OCI-LY7 (cell line): ENCODE results near the gene HS3ST1. TPM values are rescaled to one million over a fixed set of nuclear protein-coding genes. Genes with fewer than 3 reads are reported as not detected.

Source experiments
- BruUV-seq: library from RNA; stranded (reverse); fragments of 400-500 nt; replicated peaks from 2 replicates; lab custom pipeline; 2021; lab: Mats Ljungman, UMichigan
- CTCF ChIA-PET: fragments of 300-600 bp; sonication (Branson Sonifier 250); formaldehyde crosslinking; loops from one replicate; lab custom pipeline; 2022; ENCODE audit warnings: antibody characterized with exemption; ENCODE audit not compliant: unreplicated experiment; lab: Charles Lee
- POLR2A ChIA-PET: fragments of 300-600 bp; sonication (Branson Sonifier 250); formaldehyde crosslinking; loops from one replicate; lab custom pipeline; 2022; ENCODE audit warnings: antibody characterized with exemption; lab: Charles Lee
- DNase-seq: peaks from one replicate; pipeline ENCODE4 v3.0.0-alpha.2; 2015; ENCODE audit warnings: low spot score
- H2AFZ ChIP-seq: fragments of 200-600 bp; sonication (generic), shearing (Covaris generic); 2 replicates; pipeline ENCODE4 v1.6.1; 2014; ENCODE audit warnings: mild to moderate bottlenecking, antibody characterized with exemption, low read length, moderate library complexity
- H3K27ac ChIP-seq: fragments of 200-600 bp; sonication (generic); 2 replicates; pipeline ENCODE4 v1.5.1; 2014; ENCODE audit warnings: mixed run types, low read depth, mild to moderate bottlenecking, moderate library complexity, low read length, inconsistent platforms; ENCODE audit not compliant: poor library complexity, severe bottlenecking
- H3K36me3 ChIP-seq: fragments of 200-600 bp; sonication (generic); 2 replicates; pipeline ENCODE4 v1.6.1; 2014; ENCODE audit warnings: mild to moderate bottlenecking, antibody characterized with exemption, low read length, moderate library complexity, mixed read lengths; ENCODE audit not compliant: insufficient read depth
- H3K4me1 ChIP-seq: fragments of 200-600 bp; sonication (generic); 2 replicates; pipeline ENCODE4 v1.5.1; 2014; ENCODE audit warnings: mild to moderate bottlenecking, low read length; ENCODE audit not compliant: insufficient read depth, poor library complexity, severe bottlenecking
- H3K4me2 ChIP-seq: fragments of 200-600 bp; sonication (generic); 2 replicates; pipeline ENCODE4 v1.6.1; 2014; ENCODE audit warnings: mild to moderate bottlenecking, low read length
- H3K4me3 ChIP-seq: fragments of 200-600 bp; sonication (generic); 2 replicates; pipeline ENCODE4 v1.5.1; 2014; ENCODE audit warnings: mild to moderate bottlenecking, low read depth, low read length; ENCODE audit not compliant: poor library complexity, severe bottlenecking
- H3K79me2 ChIP-seq: fragments of 200-600 bp; sonication (generic); 2 replicates; pipeline ENCODE4 v1.6.1; 2016; ENCODE audit warnings: low read depth, mild to moderate bottlenecking, low read length, moderate library complexity, mixed read lengths; ENCODE audit not compliant: insufficient read depth
- H3K9me2 ChIP-seq: fragments of 200-600 bp; sonication (generic); 2 replicates; pipeline ENCODE4 v1.6.1; 2016; ENCODE audit warnings: mild to moderate bottlenecking, low read length, mixed read lengths; ENCODE audit not compliant: insufficient read depth
- H3K9me3 ChIP-seq: fragments of 200-600 bp; sonication (generic); 2 replicates; pipeline ENCODE4 v1.6.1; 2014; ENCODE audit warnings: mild to moderate bottlenecking, mixed run types, low read length, mixed read lengths
- H4K20me1 ChIP-seq: fragments of 200-600 bp; sonication (generic); 2 replicates; pipeline ENCODE4 v1.6.1; 2014; ENCODE audit warnings: mild to moderate bottlenecking, antibody characterized with exemption, low read length, moderate library complexity, mixed read lengths; ENCODE audit not compliant: insufficient read depth
- CTCF ChIP-seq: fragments of 200-600 bp; sonication (generic); conservative IDR thresholded peaks from 2 replicates; pipeline ENCODE4 v1.5.1; 2014; ENCODE audit warnings: mild to moderate bottlenecking, antibody characterized with exemption, low read length, moderate library complexity, mixed read lengths
- EZH2phosphoT487 ChIP-seq: fragments of 200-600 bp; sonication (generic); IDR thresholded peaks from 2 replicates; pipeline ENCODE4 v1.6.1; 2018; ENCODE audit warnings: low read depth, borderline replicate concordance, mild to moderate bottlenecking, mixed run types, antibody characterized with exemption, low read length, moderate library complexity, mixed read lengths
- intact Hi-C: fragments of 100-400 bp; cut with micrococcal nuclease; formaldehyde crosslinking; loops from one replicate; pipeline ENCODE4 v1.10.0; 2022; ENCODE audit not compliant: unreplicated experiment
- total RNA-seq, 2 experiments: library from RNA; depleted of rRNA in 1 of 2; stranded (reverse); fragments of >200 nt in 1 of 2; shearing (Covaris generic) in 1 of 2; gene quantifications; 2 replicates each; pipeline ENCODE4 v1.2.3, GENCODE V29; 2014 to 2022

Gene HS3ST1
- total RNA-seq, 2 experiments from 2014 or later, result not detected

GRCh38 chr4:11359591-11359990 is 69.1 kb downstream of the HS3ST1 start:
- H3K9me3 ChIP-seq, result no peaks in the 10 kb centered on the region
- no peaks in the 10 kb centered on the region for H4K20me1 ChIP-seq
- no peak overlapping the region for H2AFZ ChIP-seq
- CTCF ChIA-PET, result no interaction called here
- H3K4me2 ChIP-seq, result no peak overlapping the region
- no peak for TF ChIP-seq EZH2phosphoT487
- no peak for TF ChIP-seq CTCF
- no peaks in the 10 kb centered on the region for H3K79me2 ChIP-seq
- H3K4me1 ChIP-seq, result no peaks in the 10 kb centered on the region
- POLR2A ChIA-PET, result no interaction called here
- no peak overlapping the region for H3K27ac ChIP-seq
- H3K4me3 ChIP-seq, result no peak overlapping the region
- H3K9me2 ChIP-seq, result no peaks in the 10 kb centered on the region
- no peak for DNase-seq
- H3K36me3 ChIP-seq, result no peaks in the 10 kb centered on the region
- no TSS peak for BruUV-seq
- intact Hi-C loops, result no loop called here

- H3K4me3 ChIP-seq, result no peak overlapping the region
- ChIA-PET CTCF (no interaction called here), POLR2A (no interaction called here)
- H4K20me1 ChIP-seq, result no peaks in the 10 kb centered on the region
- H3K79me2 ChIP-seq, result no peaks in the 10 kb centered on the region
- intact Hi-C loops, result no loop called here
- no peak overlapping the region for H3K4me2 ChIP-seq
- no peaks in the 10 kb centered on the region for H3K4me1 ChIP-seq
- no peak overlapping the region for H2AFZ ChIP-seq
- no peaks in the 10 kb centered on the region for H3K9me2 ChIP-seq
- no peak overlapping the region for H3K27ac ChIP-seq
- no peak for TF ChIP-seq EZH2phosphoT487
- no peak for TF ChIP-seq CTCF
- DNase-seq, result no peak
- no peaks in the 10 kb centered on the region for H3K9me3 ChIP-seq
- H3K36me3 ChIP-seq, result no peaks in the 10 kb centered on the region
- no TSS peak for BruUV-seq
Measured at GRCh38 chr4:11355226-11355625, 73.5 kb downstream of the HS3ST1 start.

- Histone ChIP-seq H3K36me3 (no peaks in the 10 kb centered on the region), H3K4me3 (no peak overlapping the region), H3K9me3 (no peaks in the 10 kb centered on the region), H3K4me2 (no peak overlapping the region), H2AFZ (no peak overlapping the region), H3K4me1 (no peaks in the 10 kb centered on the region), H4K20me1 (no peaks in the 10 kb centered on the region), H3K79me2 (no peaks in the 10 kb centered on the region), H3K27ac (no peak overlapping the region), H3K9me2 (no peaks in the 10 kb centered on the region)
- no peak for TF ChIP-seq EZH2phosphoT487
- no peak for TF ChIP-seq CTCF
- DNase-seq, result no peak
- BruUV-seq, result no TSS peak
- ChIA-PET POLR2A (no interaction called here), CTCF (no interaction called here)
- intact Hi-C loops, result no loop called here
Measured at GRCh38 chr4:11354531-11354930, 74.2 kb downstream of the HS3ST1 start.
